Nephron progenitor cell (in vitro differentiated cells): ENCODE data around the gene COL26A1.
A peak's percentile ranks its signal among the peaks of the same experiment; 100 is the strongest.

Source experiments
- DNase-seq: peaks from one replicate; pipeline ENCODE4 v3.0.0; 2021
- H3K27ac Mint-ChIP-seq: 2 replicates; pipeline ENCODE4 v1.8.0; 2021; ENCODE audit warnings: mild to moderate bottlenecking, moderate library complexity, mixed read lengths
- H3K27me3 Mint-ChIP-seq: 2 replicates; pipeline ENCODE4 v1.8.0; 2021; ENCODE audit warnings: mild to moderate bottlenecking, low read depth, mixed read lengths; ENCODE audit not compliant: poor library complexity
- H3K36me3 Mint-ChIP-seq: 2 replicates; pipeline ENCODE4 v1.8.0; 2021; ENCODE audit warnings: low read depth, mixed read lengths
- H3K4me1 Mint-ChIP-seq: 2 replicates; pipeline ENCODE4 v1.8.0; 2021; ENCODE audit warnings: mixed read lengths
- H3K4me3 Mint-ChIP-seq: 2 replicates; pipeline ENCODE4 v1.8.0; 2021; ENCODE audit warnings: mild to moderate bottlenecking, moderate library complexity, mixed read lengths
- H3K9me3 Mint-ChIP-seq: 2 replicates; pipeline ENCODE4 v1.8.0; 2021; ENCODE audit warnings: mild to moderate bottlenecking, moderate library complexity, mixed read lengths
- TF ChIP-seq, protein P1 (sequence below): fragments of 200-600 bp; sonication (generic); IDR thresholded peaks from 2 replicates; pipeline ENCODE4 v1.5.0; 2021; ENCODE audit warnings: antibody characterized with exemption

The COL26A1 gene

DNA sequence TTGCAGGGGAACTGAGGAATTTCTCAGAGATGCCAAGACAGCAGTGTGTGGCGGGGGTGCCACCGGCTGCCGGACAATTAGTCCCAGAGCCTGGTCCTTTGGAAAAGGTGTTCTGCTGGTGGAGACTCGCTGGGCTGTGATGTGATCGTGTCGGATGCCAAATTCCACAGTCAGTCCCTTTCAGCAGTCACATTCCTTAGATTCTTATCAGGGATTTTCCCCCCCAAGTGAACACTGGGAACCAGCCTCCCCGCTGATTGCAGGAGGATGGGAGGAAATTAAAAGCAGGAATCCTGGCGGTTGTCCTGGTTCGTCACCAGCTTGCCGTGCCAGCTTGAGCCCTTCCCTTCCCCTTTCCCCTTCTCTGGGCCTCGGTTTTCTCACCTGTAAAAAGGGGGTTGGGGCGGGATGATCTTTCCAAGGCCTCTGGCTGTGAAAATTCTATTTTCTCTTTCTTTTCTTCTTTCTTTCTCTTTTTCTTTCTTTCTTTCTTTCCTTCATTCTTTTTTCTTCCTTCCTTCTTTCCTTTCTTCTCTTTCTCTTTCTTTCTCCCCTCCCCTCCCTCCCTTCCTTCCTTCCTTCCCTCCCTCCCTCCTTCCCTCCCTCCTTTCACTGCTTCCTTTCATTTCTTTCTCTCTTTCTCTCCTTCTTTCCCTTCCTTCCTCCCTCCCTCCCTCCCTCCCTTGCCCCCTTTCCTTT lies 39.6 kb downstream of the COL26A1 start:
- Mint-ChIP-seq H3K27me3 (peaks cover 12% of the 10 kb centered on the region), H3K4me1 (peaks cover 61% of the 10 kb centered on the region), H3K4me3 (peak overlapping the region; percentile 65), H3K27ac (peak overlapping the region; percentile 89), H3K9me3 (peaks cover 15% of the 10 kb centered on the region), H3K36me3 (peaks cover 67% of the 10 kb centered on the region)
- TF ChIP-seq, protein P1, sequence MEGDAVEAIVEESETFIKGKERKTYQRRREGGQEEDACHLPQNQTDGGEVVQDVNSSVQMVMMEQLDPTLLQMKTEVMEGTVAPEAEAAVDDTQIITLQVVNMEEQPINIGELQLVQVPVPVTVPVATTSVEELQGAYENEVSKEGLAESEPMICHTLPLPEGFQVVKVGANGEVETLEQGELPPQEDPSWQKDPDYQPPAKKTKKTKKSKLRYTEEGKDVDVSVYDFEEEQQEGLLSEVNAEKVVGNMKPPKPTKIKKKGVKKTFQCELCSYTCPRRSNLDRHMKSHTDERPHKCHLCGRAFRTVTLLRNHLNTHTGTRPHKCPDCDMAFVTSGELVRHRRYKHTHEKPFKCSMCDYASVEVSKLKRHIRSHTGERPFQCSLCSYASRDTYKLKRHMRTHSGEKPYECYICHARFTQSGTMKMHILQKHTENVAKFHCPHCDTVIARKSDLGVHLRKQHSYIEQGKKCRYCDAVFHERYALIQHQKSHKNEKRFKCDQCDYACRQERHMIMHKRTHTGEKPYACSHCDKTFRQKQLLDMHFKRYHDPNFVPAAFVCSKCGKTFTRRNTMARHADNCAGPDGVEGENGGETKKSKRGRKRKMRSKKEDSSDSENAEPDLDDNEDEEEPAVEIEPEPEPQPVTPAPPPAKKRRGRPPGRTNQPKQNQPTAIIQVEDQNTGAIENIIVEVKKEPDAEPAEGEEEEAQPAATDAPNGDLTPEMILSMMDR = no peak
- peak; percentile 52 for DNase-seq

DNA sequence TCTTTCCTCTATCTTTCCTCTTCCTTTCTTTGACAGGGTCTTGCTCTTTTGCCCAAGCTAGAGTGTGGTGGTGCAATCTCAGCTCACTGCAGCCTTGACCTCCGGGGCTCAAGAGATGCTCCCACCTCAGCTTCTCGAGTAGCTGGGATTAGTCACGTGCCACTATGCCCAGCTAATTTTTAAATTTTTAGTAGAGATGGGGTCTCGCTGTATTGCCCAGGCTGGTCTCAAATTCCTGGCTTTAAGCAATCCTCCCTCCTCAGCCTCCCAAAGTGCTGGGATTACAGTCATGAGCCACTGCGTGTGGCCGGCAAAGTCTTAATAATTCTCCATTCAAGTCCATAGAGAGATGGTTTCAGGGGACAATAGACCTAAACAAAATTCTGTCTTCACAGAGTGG lies 40.2 kb downstream of the COL26A1 start:
- no peak overlapping the region for H3K27ac Mint-ChIP-seq
- H3K4me1 Mint-ChIP-seq = peaks cover 60% of the 10 kb centered on the region
- TF ChIP-seq, protein P1 = no peak
- H3K4me3 Mint-ChIP-seq = no peak overlapping the region
- peaks cover 12% of the 10 kb centered on the region for H3K27me3 Mint-ChIP-seq
- peaks cover 21% of the 10 kb centered on the region for H3K9me3 Mint-ChIP-seq
- peaks cover 68% of the 10 kb centered on the region for H3K36me3 Mint-ChIP-seq
- DNase-seq = no peak

DNA sequence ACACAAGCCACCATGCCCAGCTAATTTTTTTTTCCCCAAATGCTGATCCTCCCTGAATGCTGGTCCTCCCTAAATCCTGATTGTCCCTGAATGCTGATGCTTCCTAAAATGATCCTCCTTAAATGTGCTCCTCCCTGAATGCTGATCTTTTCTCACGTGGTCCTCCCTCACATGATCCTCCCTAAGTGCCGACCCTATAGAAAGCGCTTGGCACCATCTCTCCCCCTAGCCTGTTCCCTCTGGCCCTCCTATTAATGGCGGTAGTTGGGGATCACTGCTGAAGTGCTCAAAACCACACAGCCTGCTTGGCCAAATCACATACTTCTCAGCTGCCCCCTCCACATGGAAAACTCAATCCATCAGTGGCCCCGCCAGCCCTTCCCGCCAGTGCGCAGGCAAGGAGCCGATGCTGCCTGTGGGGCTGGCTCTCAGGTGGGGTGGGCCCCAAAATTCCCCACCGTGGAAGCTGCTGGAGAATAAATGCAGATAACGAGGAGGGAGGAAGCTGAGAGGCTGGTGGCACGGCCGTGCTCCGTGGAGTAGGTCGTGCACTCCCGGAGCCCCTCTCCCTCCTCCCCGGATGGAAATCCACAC lies 42.9 kb downstream of the COL26A1 start:
- peaks cover 45% of the 10 kb centered on the region for H3K9me3 Mint-ChIP-seq
- peak overlapping the region; percentile 87 for H3K27ac Mint-ChIP-seq
- H3K4me3 Mint-ChIP-seq = no peak overlapping the region
- H3K36me3 Mint-ChIP-seq = peaks cover 74% of the 10 kb centered on the region
- TF ChIP-seq, protein P1 = no peak
- no peak for DNase-seq
- H3K27me3 Mint-ChIP-seq = peaks cover 10% of the 10 kb centered on the region
- peaks cover 48% of the 10 kb centered on the region for H3K4me1 Mint-ChIP-seq

DNA sequence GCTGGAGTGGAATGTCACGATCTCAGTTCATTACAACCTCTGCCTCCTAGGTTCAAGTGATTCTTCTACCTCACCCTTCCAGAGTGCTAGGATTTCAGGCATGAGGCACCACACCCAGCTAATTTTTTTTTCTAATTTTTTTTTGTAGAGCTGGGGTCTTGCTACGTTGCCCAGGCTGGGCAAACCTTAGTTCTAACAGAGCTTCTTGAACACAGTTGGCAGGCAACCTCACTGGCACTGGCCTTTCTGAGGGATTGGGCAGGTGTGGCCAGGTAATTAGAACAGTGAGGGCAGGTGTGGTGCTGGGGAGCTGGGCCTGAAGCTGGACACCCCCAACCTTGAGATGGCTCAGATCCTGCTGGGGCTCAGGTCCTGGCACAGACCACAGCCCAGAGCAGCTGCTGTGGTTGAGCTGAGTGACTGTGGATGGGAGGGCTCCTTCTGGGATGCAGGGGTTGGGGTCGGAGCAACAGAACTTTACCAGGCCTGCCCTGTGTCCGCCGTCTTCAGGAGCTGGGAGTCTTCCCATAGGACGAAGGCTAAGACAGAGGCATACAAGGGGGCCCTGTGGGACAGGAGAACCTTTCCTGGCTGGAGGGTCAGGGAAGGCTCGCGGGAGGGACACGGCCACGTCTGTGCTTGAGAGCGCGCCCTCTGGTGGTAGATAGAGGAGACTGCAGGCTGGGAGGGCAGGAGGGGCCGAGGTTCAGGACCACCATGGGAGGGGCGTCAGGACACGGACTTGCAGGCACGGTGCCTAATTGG lies 48.2 kb downstream of the COL26A1 start:
- TF ChIP-seq, protein P1 = peak; percentile 91
- H3K4me1 Mint-ChIP-seq = peaks cover 49% of the 10 kb centered on the region
- DNase-seq = peak; percentile 80
- peak overlapping the region; percentile 78 for H3K27ac Mint-ChIP-seq
- peaks cover 6% of the 10 kb centered on the region for H3K27me3 Mint-ChIP-seq
- H3K9me3 Mint-ChIP-seq = peaks cover 55% of the 10 kb centered on the region
- H3K4me3 Mint-ChIP-seq = peak overlapping the region; percentile 38
- H3K36me3 Mint-ChIP-seq = peaks cover 72% of the 10 kb centered on the region

DNA sequence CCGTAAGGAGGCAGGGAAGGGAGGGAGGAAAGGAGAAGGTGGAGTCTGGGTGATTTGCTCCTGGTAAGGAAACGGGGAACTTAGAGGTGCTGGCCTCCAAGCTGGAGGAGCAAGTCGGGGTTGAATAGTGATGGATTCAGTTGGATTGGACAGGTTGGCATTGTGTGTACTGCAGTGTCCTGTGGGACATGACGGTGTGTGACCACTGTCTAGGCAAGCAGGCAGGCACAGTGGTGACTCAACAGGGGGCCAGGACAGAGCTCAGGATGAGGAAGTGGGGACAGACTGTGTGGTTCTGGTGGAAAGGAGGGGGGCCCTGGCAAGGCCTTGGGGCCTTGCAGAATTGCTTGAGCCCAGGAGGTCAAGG lies 48.8 kb downstream of the COL26A1 start:
- TF ChIP-seq, protein P1 = no peak
- DNase-seq = no peak
- H3K9me3 Mint-ChIP-seq = peaks cover 50% of the 10 kb centered on the region
- peaks cover 48% of the 10 kb centered on the region for H3K4me1 Mint-ChIP-seq
- H3K27ac Mint-ChIP-seq = peak overlapping the region; percentile 78
- H3K36me3 Mint-ChIP-seq = peaks cover 71% of the 10 kb centered on the region
- H3K4me3 Mint-ChIP-seq = peak overlapping the region; percentile 38
- H3K27me3 Mint-ChIP-seq = peaks cover 6% of the 10 kb centered on the region
